GM19035 (cell line): Measurements from ENCODE around the gene TMEM120B.

Experiments used
- ATAC-seq: cut with Tn5 transposase; IDR thresholded peaks from one replicate; pipeline ENCODE4 v1.9.1; 2021; ENCODE audit not compliant: unreplicated experiment

The TMEM120B gene

DNA sequence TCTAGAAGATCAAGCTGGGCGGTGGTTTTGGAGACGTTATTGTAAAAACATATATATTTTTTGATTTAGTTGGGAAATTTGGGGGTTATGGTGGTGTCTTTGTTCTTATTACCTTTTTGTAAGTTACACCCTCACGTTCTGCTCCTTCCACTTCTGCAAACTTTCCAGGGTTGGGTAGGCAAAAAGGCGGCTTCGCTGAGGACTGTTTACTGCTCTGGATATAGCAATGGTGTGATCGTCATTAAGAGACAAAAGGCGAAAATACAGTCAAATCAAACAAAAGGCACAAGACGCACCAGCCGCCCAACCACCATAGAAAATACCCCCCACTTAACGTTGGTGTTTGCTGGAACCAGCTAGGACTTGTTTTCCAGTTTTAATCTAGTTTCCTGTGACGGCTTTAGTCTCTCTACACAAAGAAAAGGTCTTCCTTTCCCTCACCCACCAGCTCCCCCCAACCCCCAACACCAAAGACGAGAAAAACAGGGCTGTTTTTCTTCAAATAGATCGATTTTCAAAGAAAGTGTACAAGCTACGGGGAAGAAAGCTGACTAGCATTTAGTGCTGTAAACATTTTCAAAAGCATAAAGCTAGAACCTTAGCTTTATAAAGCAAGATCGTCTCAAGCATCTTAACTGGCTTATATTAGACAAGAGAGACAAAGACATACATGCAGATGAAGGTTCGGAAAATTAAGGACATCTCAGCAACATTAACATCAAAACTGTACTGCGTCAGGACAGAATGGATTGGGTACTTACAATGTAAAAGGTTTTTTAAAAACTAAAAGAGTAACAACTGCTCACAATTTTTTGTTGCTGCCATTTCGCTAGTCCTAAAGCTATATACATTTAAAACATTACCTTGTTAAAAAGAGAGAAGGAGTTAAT lies 89.3 kb downstream of the TMEM120B start:
- ATAC-seq, result no peak

DNA sequence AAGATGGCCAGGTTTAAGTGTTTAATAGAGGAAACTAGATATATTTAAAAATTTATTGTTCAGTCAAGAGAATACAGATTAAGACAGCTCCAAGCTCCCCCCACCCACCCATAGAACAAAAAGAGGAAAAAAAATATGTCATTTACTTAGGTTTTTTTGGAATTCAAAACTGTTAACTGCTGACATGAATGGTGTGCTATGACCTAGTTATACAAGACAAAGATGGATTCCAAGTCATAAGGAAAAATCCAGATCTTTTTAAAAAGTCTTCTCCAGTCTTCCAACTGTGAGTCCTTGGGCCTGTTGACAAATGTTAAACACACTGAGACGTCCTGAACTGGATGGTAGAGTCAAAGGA lies 89.9 kb downstream of the TMEM120B start:
- ATAC-seq, result no peak

DNA sequence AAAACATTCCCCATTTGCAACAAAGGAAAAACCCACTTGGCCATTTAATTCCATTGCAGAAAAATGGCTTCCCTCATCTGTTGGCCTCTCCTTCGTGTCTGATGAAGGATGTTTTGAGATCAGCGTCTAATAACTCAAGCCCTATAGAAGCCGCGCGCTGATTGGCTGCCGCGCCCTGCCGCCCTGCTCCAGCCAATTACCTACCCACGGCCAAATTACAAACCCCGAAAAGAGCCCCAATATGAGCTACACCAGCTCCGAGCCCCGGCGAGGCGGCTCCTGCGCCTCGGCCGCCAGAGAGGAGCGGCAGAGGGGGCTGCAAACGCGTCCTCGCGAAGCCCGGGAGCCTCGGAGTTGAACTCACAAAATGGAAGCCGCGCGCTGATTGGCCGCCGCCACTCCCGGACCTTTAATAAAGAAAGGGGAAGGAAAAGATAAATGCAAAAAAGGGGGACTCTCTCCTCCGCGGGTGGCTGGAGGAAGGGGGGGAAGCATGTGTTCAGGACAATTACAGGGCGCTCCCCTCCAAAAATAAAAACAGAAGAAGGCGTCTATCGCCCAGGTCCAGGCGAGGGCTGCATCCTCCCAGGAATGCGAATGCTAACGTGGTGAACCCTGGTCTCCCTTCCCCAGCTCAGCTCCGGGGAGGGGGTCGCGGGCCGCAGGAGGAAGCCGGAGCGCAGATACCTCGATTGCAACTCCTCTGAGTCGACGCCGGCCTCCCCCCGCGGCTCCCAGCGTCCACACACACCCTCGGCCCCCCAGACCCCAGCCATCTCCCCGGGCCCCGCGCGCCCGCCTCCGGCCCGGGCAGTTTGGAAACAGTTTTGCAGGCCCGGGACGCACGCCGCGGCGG lies 90.5 kb downstream of the TMEM120B start:
- ATAC-seq, result peak; percentile 44

DNA sequence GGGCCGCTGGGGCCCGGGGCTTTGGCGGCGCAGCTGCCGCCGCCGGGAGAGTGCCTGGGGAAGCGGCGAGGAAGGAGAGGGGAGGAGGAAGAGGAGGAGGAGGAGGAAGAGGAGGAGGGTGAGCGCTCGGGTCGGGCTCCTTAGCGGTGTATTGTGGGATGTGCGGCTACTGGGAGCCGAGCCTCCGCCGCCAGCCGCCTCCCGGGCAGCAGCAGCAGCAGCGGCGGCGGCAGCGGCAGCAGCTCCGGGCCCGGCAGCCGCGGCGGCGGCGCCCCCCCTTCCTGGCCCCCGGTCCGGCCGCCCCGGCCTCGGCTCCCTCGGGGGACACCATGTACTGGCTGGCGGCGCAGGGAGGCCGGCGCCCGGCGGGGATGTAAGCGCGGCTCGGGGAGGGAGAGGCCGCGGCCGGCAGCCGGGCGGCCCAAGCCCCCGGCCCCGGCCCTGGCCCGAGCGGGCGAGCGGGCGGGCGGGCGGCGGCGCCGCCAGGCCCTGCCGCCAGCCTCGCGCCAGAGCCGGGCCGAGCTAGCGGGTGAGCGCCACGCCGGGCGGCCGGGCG lies 91.4 kb downstream of the TMEM120B start, which contains the start of gene SETD1B:
SETD1B (plus strand) TSS at position 149 of the 556 bp plus-strand sequence. CDS start 729 bp downstream, outside the sequence.
- ATAC-seq, result no peak

DNA sequence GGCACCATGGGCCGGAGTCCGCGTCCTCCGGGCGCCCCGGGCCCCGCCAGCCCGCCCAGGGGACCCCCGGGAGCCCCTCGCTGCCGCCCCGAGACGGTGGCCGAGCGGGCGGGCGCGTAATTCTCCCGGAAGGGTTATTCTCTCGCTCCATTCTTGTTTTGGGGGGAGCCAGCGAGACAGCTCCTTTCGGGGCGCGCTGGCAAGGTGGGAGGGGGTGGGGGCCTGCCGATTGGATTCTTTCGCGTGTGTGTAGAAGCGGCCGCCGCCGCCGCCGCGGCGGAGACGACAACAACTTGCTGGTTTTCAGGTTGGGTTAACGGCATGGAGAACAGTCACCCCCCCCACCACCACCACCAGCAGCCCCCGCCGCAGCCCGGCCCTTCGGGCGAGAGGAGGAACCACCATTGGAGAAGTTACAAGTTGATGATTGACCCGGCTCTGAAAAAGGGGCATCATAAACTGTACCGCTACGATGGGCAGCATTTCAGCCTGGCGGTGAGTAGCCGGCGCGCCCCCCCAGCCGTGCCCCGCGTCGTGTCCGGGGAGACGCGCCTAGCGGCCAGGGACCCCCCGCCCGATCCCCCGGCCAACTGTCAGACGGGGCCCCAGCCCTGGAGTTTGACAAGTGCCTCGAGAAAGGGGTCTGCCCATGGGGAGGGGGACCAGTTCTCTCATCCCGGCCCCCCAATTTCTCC lies 92.0 kb downstream of the TMEM120B start:
- ATAC-seq, result no peak

DNA sequence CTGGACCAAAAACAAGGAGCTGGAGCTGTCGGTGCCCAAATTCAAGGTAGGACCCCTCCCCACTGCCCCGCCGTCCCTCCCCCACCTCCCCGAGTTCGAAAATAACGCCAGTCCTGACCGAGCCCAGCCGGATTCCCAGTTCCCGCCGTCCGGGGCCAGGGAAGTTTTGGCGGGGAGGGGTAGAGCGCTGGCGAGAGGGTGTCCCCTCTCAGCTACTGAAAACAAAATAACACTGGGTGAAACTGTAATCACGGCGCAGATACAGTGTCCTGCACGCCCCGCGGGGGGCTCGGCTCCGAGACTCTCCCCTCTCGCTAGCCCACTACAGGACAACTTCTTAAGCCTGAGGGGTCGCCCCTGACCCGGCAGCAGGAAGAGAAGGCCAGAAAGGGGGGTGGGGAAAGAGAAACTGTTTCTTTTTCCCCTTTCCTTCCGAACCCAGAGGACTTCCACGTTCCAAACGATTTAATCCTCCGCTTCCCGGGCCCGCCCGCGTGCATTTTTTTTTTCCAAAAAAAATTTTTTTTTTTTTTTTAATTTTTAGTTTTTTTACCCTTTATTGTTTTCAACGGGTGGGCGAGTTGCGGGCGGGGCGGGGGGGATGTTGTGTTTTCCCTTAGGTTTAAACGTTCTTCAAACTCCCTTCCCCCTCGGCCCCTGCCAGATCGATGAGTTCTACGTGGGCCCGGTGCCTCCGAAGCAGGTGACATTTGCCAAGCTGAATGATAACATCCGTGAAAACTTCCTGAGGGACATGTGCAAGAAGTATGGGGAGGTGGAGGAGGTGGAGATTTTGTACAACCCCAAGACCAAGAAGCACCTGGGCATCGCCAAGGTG lies 92.8 kb downstream of the TMEM120B start:
- ATAC-seq, result no peak

DNA sequence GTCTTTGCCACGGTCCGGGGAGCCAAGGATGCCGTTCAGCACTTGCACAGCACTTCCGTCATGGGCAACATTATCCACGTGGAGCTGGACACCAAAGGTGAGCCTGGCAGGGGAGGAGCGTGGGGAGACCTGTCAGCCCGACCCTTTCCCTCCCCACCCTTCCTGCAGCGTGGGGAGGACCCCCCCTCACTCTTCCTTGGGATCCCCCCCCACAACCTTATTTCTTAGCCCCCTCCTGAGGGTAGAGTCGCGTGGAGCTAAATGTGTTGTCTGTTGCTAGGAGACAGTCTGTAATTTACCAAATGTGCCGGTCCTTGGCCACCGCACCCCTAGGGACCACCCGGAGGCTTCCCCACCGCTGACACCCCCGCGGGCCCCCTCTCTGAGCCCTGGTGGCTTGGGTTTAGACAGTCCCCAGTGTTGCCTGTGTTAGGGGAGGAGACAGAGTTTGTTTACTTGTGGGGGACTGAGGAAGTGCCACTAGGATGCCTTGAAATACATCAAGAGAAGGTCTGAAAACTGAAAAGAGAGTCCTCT lies 93.5 kb downstream of the TMEM120B start:
- no peak for ATAC-seq

DNA sequence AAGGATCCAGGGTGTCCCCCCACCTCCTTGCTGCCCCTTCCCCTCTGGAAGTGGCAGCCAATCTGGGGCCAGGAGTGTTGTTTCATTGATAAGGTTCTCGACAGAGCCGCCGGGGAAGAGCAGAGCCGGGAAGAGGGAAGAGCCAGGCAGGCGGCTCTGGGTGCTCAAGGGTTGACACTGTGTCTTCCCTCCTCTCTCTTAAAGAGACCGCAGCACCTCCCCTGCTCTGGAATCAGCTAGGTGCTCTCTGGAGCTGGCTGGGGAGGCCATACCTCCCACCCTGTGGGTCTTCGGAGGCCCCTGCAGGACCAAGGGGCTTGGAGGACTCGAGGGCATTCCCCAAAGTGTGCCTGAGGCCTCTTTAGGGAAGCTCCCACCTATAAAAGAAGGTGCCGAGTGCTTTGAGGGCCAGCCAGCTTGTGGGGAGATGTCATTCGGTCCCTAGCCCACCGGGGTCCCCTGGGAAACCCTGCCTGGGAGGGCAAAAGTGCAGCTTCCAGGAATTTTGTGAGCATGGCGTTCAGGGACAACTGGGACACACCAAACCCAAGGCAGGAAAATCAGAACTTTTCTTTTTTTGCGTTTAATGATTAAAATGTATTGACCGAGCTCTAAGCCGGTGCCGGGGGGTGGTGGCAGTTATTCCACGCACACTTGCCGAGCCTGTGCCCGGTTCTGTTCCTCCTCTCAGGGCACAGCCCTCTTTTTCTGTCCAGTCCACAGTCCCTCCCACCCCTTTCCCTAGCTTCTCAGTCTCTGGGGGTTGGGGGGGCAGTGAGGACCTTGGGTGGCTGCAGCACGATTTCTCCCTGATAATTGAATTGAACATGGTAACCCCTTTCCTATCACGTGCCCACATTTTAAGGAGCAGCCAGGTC lies 94.2 kb downstream of the TMEM120B start:
- ATAC-seq, result no peak

DNA sequence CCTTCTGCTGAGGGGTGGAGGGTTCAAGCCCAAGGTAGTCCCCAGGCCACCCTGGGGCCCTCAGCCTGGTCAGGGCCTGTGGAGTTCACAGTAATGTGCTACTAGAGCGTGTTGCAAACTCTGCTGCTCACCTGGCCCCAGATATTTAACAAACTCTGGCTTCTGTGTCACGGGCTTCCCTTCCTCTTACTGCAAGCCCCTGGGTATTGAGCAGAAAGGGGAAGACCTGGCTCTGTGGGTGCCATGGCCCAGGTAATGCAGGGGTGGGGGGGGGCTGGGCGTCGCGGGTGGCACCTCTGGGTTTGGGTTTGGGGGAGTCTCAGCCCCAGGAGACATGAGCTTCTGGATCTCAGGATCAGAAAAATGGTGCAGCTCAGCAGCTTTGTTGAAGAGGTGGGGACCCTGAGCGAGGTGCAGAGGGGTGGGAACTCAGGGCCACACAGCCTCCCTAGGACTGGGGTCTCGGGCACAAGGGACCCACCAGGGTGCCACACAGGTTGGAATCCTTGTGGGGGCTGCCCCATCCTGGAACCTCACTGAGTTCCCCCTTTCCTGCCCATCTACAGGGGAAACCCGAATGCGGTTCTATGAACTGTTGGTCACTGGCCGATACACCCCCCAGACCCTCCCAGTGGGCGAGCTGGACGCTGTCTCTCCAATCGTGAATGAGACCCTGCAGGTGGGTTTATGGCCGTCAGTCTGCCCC lies 95.2 kb downstream of the TMEM120B start:
- ATAC-seq, result no peak

DNA sequence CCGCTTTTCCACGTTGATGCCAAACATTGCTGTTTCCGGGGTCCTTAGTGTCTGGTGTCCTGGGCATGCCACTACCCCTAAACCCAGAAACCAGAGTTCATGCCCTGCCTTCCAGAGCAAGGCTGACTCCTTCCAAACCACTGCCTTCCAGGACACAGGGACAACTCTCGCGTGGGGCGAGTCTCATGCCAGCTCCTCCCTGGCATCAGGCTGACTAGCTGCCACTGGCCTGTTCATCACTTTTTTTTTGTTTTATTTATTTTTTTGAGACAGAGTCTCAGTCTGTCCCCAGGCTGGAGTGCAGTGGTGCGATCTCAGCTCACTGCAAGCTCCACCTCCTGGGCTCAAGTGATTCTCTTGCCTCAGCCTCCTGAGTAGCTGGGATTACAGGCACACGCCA lies 96.1 kb downstream of the TMEM120B start:
- no peak for ATAC-seq

DNA sequence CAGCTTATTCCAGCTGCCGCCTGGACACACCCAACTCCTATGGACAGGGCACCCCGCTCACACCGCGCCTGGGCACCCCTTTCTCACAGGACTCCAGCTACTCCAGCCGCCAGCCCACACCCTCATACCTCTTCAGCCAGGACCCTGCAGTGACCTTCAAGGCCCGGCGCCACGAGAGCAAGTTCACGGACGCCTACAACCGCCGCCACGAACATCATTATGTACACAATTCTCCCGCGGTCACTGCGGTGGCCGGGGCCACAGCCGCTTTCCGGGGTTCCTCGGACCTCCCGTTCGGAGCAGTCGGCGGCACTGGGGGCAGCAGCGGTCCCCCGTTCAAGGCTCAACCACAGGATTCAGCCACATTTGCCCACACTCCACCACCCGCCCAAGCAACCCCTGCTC lies 97.2 kb downstream of the TMEM120B start:
- no peak for ATAC-seq

DNA sequence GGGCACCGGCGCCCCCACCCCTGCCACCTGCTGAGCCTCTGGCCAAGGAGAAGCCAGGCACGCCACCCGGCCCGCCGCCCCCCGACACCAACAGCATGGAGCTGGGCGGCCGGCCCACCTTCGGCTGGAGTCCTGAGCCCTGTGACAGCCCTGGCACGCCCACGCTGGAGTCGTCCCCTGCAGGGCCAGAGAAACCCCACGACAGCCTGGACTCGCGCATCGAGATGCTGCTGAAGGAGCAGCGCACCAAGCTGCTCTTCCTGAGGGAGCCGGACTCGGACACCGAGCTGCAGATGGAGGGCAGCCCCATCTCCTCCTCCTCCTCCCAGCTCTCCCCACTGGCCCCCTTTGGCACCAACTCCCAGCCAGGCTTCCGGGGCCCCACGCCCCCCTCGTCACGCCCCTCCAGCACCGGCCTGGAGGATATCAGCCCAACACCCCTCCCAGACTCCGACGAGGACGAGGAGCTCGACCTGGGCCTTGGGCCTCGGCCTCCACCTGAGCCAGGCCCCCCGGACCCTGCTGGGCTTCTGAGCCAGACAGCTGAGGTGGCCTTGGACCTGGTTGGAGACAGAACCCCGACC lies 97.8 kb downstream of the TMEM120B start:
- ATAC-seq, result no peak

DNA sequence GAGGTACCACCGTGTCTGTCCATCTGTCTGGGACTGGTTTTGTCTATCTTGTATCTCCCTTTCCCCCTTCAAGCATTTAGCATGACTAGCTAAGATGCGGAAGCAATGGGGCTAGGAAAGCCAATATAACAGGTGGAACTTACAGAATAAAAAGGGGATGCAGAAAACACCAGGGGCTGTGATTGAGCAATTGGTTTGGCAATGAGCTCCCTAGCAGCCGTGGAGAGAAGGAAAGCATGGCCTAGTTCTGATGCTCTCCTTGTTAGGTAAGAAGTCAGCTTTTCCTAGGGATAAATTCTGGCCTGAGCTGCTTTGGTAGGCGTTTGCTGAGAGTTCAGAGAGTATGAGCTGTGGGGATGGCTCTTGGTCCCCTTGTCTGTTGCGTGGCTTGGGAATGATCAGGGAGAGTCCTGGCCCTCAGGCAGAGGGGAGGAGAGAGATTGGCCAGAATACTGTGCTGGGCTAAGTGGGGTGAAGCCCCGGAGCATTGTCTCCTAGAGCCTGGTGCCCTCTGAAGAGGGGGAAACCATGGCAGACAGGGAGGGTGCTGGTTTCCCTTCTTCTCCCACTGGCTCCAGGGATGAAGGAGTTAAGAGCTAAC lies 98.4 kb downstream of the TMEM120B start:
- no peak for ATAC-seq

DNA sequence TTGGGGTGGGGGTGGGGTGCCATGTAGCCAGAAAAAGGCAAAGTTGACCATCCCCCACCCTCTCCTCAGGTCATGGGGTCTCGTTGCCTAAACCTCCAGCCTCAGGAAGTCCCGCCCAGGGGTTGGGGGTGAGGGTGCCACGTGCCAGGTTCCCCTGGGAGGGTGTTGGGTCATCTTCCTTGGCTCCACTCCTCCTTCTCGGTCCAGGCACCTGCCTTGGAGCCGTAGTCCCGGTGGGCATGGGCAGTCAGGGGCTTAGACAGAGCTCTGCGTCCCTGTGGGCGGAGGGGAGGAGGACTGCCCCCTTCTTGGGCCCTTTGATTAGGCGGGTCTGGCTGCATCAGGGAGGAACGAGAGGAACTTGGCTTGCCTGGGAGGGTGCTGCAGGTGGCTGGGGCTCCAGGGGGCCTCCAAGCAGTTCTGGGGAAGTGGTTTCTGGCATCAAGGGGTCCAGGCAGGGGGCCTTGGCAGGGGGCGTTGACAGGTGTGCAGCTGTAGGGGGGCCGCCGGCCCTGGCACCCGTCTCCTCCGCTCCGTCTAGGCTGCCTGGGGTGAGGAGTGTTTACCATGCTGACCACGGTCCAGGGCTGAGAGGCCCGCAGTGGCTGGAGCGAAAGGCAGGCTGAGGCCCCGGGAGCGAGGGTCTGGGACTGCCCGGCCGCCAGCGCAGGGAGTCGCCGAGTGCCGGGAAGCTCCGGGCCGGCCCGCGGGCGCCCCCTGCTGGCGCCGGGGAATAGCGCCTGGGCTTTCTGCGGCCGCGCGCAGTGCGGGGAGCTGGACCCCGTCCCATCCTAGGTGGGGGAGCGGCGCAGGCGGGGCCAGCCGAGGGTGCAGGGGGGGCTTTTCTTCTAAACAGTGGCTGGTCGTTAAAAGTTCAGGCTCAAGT lies 99.1 kb downstream of the TMEM120B start:
- ATAC-seq, result no peak

DNA sequence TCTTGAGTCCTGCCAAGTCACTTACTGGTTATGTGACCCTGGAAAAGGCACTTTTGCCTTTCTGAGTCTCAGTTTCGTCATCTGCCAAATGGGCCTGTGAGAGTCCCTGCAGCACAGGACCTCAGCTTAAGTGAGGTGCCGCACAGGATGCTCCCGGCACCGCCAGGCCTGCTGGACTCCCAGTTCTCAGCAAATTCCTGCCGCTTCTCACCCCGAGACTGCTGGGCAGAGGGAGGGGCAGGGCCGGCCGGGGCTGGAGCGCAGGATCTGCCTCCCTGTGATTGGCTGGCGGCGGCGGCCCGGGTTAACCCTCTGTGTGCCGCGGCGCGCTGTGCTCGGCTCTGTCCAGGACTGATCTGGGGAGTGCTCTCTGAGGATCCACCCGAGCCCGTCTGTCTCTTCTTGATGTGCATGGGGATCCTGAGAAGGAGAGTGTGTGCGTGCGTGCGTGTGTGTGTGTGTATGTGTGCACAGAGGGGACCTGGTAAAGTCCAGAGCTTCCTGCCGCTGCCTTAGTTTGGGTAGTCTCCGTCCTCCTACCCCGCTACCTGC lies 99.8 kb downstream of the TMEM120B start:
- ATAC-seq, result peak; percentile 43
